Right atrium auricular region (tissue), 2 donors: ENCODE data around the gene ZNF408. TPM values are rescaled to one million over a fixed set of nuclear protein-coding genes. Genes with fewer than 3 reads are reported as not detected.
A peak's percentile ranks its signal among the peaks of the same experiment; 100 is the strongest.
"Not testable (repeated sequence)": the region's sequence is repeated elsewhere in the genome, so short reads cannot be mapped to it uniquely, and the experiment has no call there.

Experiments used
- DNase-seq: peaks from one replicate; pipeline ENCODE4 v3.0.0-alpha.2; 2019; ENCODE audit warnings: low spot score
- H3K27ac ChIP-seq, 2 donors: fragments of 200-600 bp; sonication (generic); 1 replicate in 1 of 2; 2 replicates in 1 of 2; pipeline ENCODE4 v1.5.1; 2016 to 2019
- H3K27me3 ChIP-seq, 2 donors: fragments of 200-600 bp; sonication (generic); one replicate each; pipeline versions ENCODE4 v1.5.1 to v1.6.0; 2017 to 2019
- H3K36me3 ChIP-seq: fragments of 200-600 bp; sonication (generic); one replicate; pipeline ENCODE4 v1.5.1; 2016
- H3K4me1 ChIP-seq, 2 donors: fragments of 200-600 bp; sonication (generic); one replicate each; pipeline versions ENCODE4 v1.5.1 to v1.6.0; 2017 to 2019
- H3K4me3 ChIP-seq, 2 donors: fragments of 200-600 bp; sonication (generic); 1 replicate in 1 of 2; 2 replicates in 1 of 2; pipeline ENCODE4 v1.5.1; 2017 to 2019; ENCODE audit warnings: mild to moderate bottlenecking in 1 of 2, moderate library complexity in 1 of 2
- H3K9me3 ChIP-seq, 2 donors: fragments of 200-600 bp; sonication (generic); one replicate each; pipeline ENCODE4 v1.5.1; 2019
- CTCF ChIP-seq, 2 donors: fragments of 200-600 bp; sonication (generic); IDR thresholded peaks; one replicate each; pipeline ENCODE4 v1.5.1; 2019; ENCODE audit warnings: antibody characterized with exemption in 2 of 2
- total RNA-seq, 2 donors: library from RNA; depleted of rRNA; stranded (reverse); fragments of >200 nt; gene quantifications; one replicate each; pipeline ENCODE4 v1.1.0, GENCODE V29; 2016

The ZNF408 gene
- total RNA-seq, 2 donors from 2014 or later: 6.0 to 9.6 TPM

- TF ChIP-seq CTCF (IDR thresholded peaks at IDR 0.05): no peak
- peaks cover 0 to 12% of the 10 kb centered on the region in 2 donors for H3K4me1 ChIP-seq
- H3K36me3 ChIP-seq: no peaks in the 10 kb centered on the region
- H3K4me3 ChIP-seq: no peak overlapping the region
- no peaks in the 10 kb centered on the region for H3K27me3 ChIP-seq
- no peaks in the 10 kb centered on the region for H3K9me3 ChIP-seq
- H3K27ac ChIP-seq: peak overlapping the region; percentile 87 to 94
- no peak for DNase-seq
Observed at GRCh38 chr11:46712874-46713576, 12.2 kb downstream of the ZNF408 start.

GRCh38 chr11:46717825-46718154 lies 17.0 kb downstream of the ZNF408 start:
- H3K4me1 ChIP-seq, H3K4me3 ChIP-seq, H3K27ac ChIP-seq, DNase-seq, H3K36me3 ChIP-seq, H3K27me3 ChIP-seq, H3K9me3 ChIP-seq: not testable (repeated sequence)

GRCh38 chr11:46718155-46719019 lies 17.6 kb downstream of the ZNF408 start:
- Histone ChIP-seq H3K4me1 (no peaks in the 10 kb centered on the region), H3K9me3 (no peaks in the 10 kb centered on the region), H3K36me3 (no peaks in the 10 kb centered on the region), H3K4me3 (no peak overlapping the region), H3K27ac (no peak overlapping the region), H3K27me3 (no peaks in the 10 kb centered on the region)
- no peak for TF ChIP-seq CTCF (IDR thresholded peaks at IDR 0.05)
- DNase-seq: no peak

- no peaks in the 10 kb centered on the region for H3K36me3 ChIP-seq
- no peaks in the 10 kb centered on the region for H3K27me3 ChIP-seq
- no peak within 1 kb of the TSS for H3K27ac ChIP-seq
- DNase-seq: no peak
- no peaks in the 10 kb centered on the region for H3K9me3 ChIP-seq
- H3K4me3 ChIP-seq: no peak within 1 kb of the TSS
- no peaks in the 10 kb centered on the region for H3K4me1 ChIP-seq
- TF ChIP-seq CTCF (IDR thresholded peaks at IDR 0.05): no peak
Observed at GRCh38 chr11:46719048-46719542, 18.3 kb downstream of the ZNF408 start, which contains the start of gene F2. TSS of gene F2 (plus strand) at chr11:46719213. CDS start at chr11:46719236, 23 bp downstream.

- Histone ChIP-seq H3K4me3 (no peak overlapping the region), H3K9me3 (no peaks in the 10 kb centered on the region), H3K27ac (no peak overlapping the region), H3K36me3 (no peaks in the 10 kb centered on the region), H3K27me3 (no peaks in the 10 kb centered on the region), H3K4me1 (no peaks in the 10 kb centered on the region)
- DNase-seq: no peak
- no peak for TF ChIP-seq CTCF (IDR thresholded peaks at IDR 0.05)
Observed at GRCh38 chr11:46719543-46720218, 18.9 kb downstream of the ZNF408 start.

- no peak for TF ChIP-seq CTCF (IDR thresholded peaks at IDR 0.05)
- Histone ChIP-seq H3K9me3 (no peaks in the 10 kb centered on the region), H3K27ac (no peak overlapping the region), H3K27me3 (no peaks in the 10 kb centered on the region), H3K36me3 (no peaks in the 10 kb centered on the region), H3K4me3 (no peak overlapping the region), H3K4me1 (no peaks in the 10 kb centered on the region)
- DNase-seq: no peak
Observed at GRCh38 chr11:46721286-46721685, 20.5 kb downstream of the ZNF408 start.
